G401 (cell line): Measurements from ENCODE around the gene PRDX3. TPM values are rescaled to one million over a fixed set of nuclear protein-coding genes. Genes with fewer than 3 reads are reported as not detected.
"Not testable (repeated sequence)": the region's sequence is repeated elsewhere in the genome, so short reads cannot be mapped to it uniquely, and the experiment has no call there.

Experiments used
- DNase-seq: peaks from one replicate; pipeline ENCODE4 v3.0.0-alpha.2; 2015; ENCODE audit warnings: low spot score
- in situ Hi-C: cut with HindIII; loops from 2 replicates; pipeline ENCODE4 v1.10.0; 2016; ENCODE audit warnings: low sequenced_read_pairs, mixed read lengths
- total RNA-seq: library from RNA; depleted of rRNA; stranded (reverse); fragments of >200 nt; shearing (Covaris generic); gene quantifications from 2 replicates; pipeline ENCODE4 v1.2.3, GENCODE V29; 2014

Gene PRDX3
- total RNA-seq, 1 experiment from 2014 or later, result 417 TPM

- in situ Hi-C loops, result no loop called here
- peak; percentile 66 for DNase-seq
Measured at GRCh38 chr10:119207713-119208552, 29.3 kb upstream of the PRDX3 start.

- in situ Hi-C loops, result no loop called here
Measured at GRCh38 chr10:119207366-119207666, 28.7 kb upstream of the PRDX3 start, which contains the start of gene GRK5. Gene GRK5 (plus strand): TSS chr10:119207571. CDS start chr10:119207918, 347 bp downstream.

GRCh38 chr10:119206603-119207365, 28.2 kb upstream of the PRDX3 start:
- in situ Hi-C loops, result no loop called here
- peak; percentile 47 for DNase-seq

More at GRCh38 chr10:119207366-119207666, 28.7 kb upstream of the PRDX3 start, which contains the start of gene GRK5:
- DNase-seq, result peak; percentile 91

- in situ Hi-C loops, result no loop called here
- peak; percentile 43 for DNase-seq
Measured at GRCh38 chr10:119205894-119206602, 27.4 kb upstream of the PRDX3 start.

- in situ Hi-C loops, result no loop called here
- no peak for DNase-seq
Measured at GRCh38 chr10:119203006-119203405, 24.4 kb upstream of the PRDX3 start.

- in situ Hi-C loops, result no loop called here
Measured at GRCh38 chr10:119201233-119201632, 22.6 kb upstream of the PRDX3 start.

GRCh38 chr10:119199231-119199992, 20.8 kb upstream of the PRDX3 start:
- in situ Hi-C loops, result no loop called here

More at GRCh38 chr10:119201233-119201632, 22.6 kb upstream of the PRDX3 start:
- no peak for DNase-seq

GRCh38 chr10:119198438-119198837, 19.8 kb upstream of the PRDX3 start:
- no peak for DNase-seq
- in situ Hi-C loops, result no loop called here

More at GRCh38 chr10:119199231-119199992, 20.8 kb upstream of the PRDX3 start:
- DNase-seq, result peak; percentile 90

GRCh38 chr10:119197921-119198320, 19.3 kb upstream of the PRDX3 start:
- in situ Hi-C loops, result no loop called here
- DNase-seq, result no peak

GRCh38 chr10:119191881-119192280, 13.3 kb upstream of the PRDX3 start:
- in situ Hi-C loops, result no loop called here
- DNase-seq, result no peak

GRCh38 chr10:119190954-119191785, 12.6 kb upstream of the PRDX3 start:
- in situ Hi-C loops, result no loop called here
- DNase-seq, result no peak

- DNase-seq, result no peak
- in situ Hi-C loops, result no loop called here
Measured at GRCh38 chr10:119190353-119190752, 11.7 kb upstream of the PRDX3 start.

GRCh38 chr10:119189811-119190282, 11.2 kb upstream of the PRDX3 start:
- in situ Hi-C loops, result no loop called here

GRCh38 chr10:119183664-119184412, 5.2 kb upstream of the PRDX3 start:
- in situ Hi-C loops, result no loop called here
- no peak for DNase-seq

More at GRCh38 chr10:119189811-119190282, 11.2 kb upstream of the PRDX3 start:
- no peak for DNase-seq

- DNase-seq, in situ Hi-C loops: not testable (repeated sequence)
Measured at GRCh38 chr10:119180850-119181400, 2.3 kb upstream of the PRDX3 start.

GRCh38 chr10:119177708-119178371, 772 bp downstream of the PRDX3 start:
- in situ Hi-C loops, result no loop called here
- DNase-seq, result no peak
